ENCODE results near the gene PDE3A. TPM values are rescaled to one million over a fixed set of nuclear protein-coding genes. Genes with fewer than 3 reads are reported as not detected.
A peak's percentile ranks its signal among the peaks of the same experiment; 100 is the strongest.

Gene PDE3A
- total RNA-seq, 4 donors from 2014 or later, result 51.3 to 150 (median 114) TPM

- intact Hi-C loops (cut with DNase I; ENCODE audit: low total_unique reads) (no loop called here), in situ Hi-C loops (cut with MboI; ENCODE audit: low pct_ligation_motif_present in 1 of 4, low pct_unique_long_range_greater_than_20kb in 1 of 4, low sequenced_read_pairs in 3 of 4) (no loop called here)
Measured at GRCh38 chr12:20443255-20443654, 74.9 kb downstream of the PDE3A start.

GRCh38 chr12:20443792-20444191 is 75.5 kb downstream of the PDE3A start:
- Histone ChIP-seq H3K9me3 (no peaks in the 10 kb centered on the region), H3K27me3 (no peaks in the 10 kb centered on the region), H3K4me1 (peaks cover 0 to 33% (median 20%) of the 10 kb centered on the region in 4 donors), H3K4me3 (no peak overlapping the region), H3K36me3 (no peaks in the 10 kb centered on the region), H3K27ac (peak overlapping the region in 2 of 4 donors; percentile 16 to 36)
- in situ Hi-C loops (cut with MboI; ENCODE audit: low pct_ligation_motif_present in 1 of 4, low pct_unique_long_range_greater_than_20kb in 1 of 4, low sequenced_read_pairs in 3 of 4) (no loop called here), intact Hi-C loops (cut with DNase I; ENCODE audit: low total_unique reads) (no loop called here)
- DNase-seq, result no peak
- TF ChIP-seq POLR2AphosphoS5 (IDR thresholded peaks at IDR 0.05), result no peak
- no peak for TF ChIP-seq POLR2A (IDR thresholded peaks at IDR 0.05)
- no peak for TF ChIP-seq EP300 (IDR thresholded peaks at IDR 0.05; ENCODE audit: low read depth)
- no peak for TF ChIP-seq CTCF (IDR thresholded peaks at IDR 0.05)
- WGBS, 2 donors (ENCODE audit: low coverage in 1 of 2), result 19 to 49% methylated on average over 2 of the region's 2 CpGs

More at GRCh38 chr12:20443255-20443654, 74.9 kb downstream of the PDE3A start:
- peak overlapping the region in 1 of 4 donors; percentile 36 for H3K27ac ChIP-seq
- WGBS, 2 donors (ENCODE audit: low coverage in 1 of 2), result 66 to 70% methylated on average over 3 of the region's 3 CpGs
- no peaks in the 10 kb centered on the region for H3K27me3 ChIP-seq
- no peak for DNase-seq
- H3K4me1 ChIP-seq, result peaks cover 0 to 33% (median 21%) of the 10 kb centered on the region in 4 donors
- no peaks in the 10 kb centered on the region for H3K36me3 ChIP-seq
- TF ChIP-seq EP300 (IDR thresholded peaks at IDR 0.05; ENCODE audit: low read depth) (no peak), POLR2A (IDR thresholded peaks at IDR 0.05) (no peak), POLR2AphosphoS5 (IDR thresholded peaks at IDR 0.05) (no peak), CTCF (IDR thresholded peaks at IDR 0.05) (no peak)
- no peaks in the 10 kb centered on the region for H3K9me3 ChIP-seq
- no peak overlapping the region for H3K4me3 ChIP-seq

- no peaks in the 10 kb centered on the region for H3K9me3 ChIP-seq
- H3K36me3 ChIP-seq, result no peaks in the 10 kb centered on the region
- peak overlapping the region in 3 of 4 donors; percentile 16 to 36 (median 28) for H3K27ac ChIP-seq
- H3K4me3 ChIP-seq, result no peak overlapping the region
- H3K27me3 ChIP-seq, result no peaks in the 10 kb centered on the region
- TF ChIP-seq EP300 (IDR thresholded peaks at IDR 0.05; ENCODE audit: low read depth) (no peak), POLR2AphosphoS5 (IDR thresholded peaks at IDR 0.05) (no peak), POLR2A (IDR thresholded peaks at IDR 0.05) (no peak), CTCF (IDR thresholded peaks at IDR 0.05) (no peak)
- peaks cover 3 to 28% (median 16%) of the 10 kb centered on the region in 4 donors for H3K4me1 ChIP-seq
- no peak for DNase-seq
- 63 to 76% methylated on average over 6 of the region's 6 CpGs for WGBS, 2 donors (ENCODE audit: low coverage in 1 of 2)
- intact Hi-C loops (cut with DNase I; ENCODE audit: low total_unique reads) (no loop called here), in situ Hi-C loops (cut with MboI; ENCODE audit: low pct_ligation_motif_present in 1 of 4, low pct_unique_long_range_greater_than_20kb in 1 of 4, low sequenced_read_pairs in 3 of 4) (no loop called here)
Measured at GRCh38 chr12:20444595-20445170, 76.3 kb downstream of the PDE3A start.

- Histone ChIP-seq H3K4me1 (peaks cover 3 to 22% (median 12%) of the 10 kb centered on the region in 4 donors), H3K9me3 (no peaks in the 10 kb centered on the region), H3K27ac (peak overlapping the region in 2 of 4 donors; percentile 12 to 28), H3K27me3 (no peaks in the 10 kb centered on the region), H3K36me3 (no peaks in the 10 kb centered on the region), H3K4me3 (no peak overlapping the region)
- intact Hi-C loops (cut with DNase I; ENCODE audit: low total_unique reads), result no loop called here
- TF ChIP-seq CTCF (IDR thresholded peaks at IDR 0.05) (no peak), POLR2AphosphoS5 (IDR thresholded peaks at IDR 0.05) (peak in 2 of 3 donors; percentile 7 to 11)
- in situ Hi-C loops (cut with MboI; ENCODE audit: low pct_ligation_motif_present in 1 of 4, low pct_unique_long_range_greater_than_20kb in 1 of 4, low sequenced_read_pairs in 3 of 4), result no loop called here
- WGBS, 2 donors (ENCODE audit: low coverage in 1 of 2), result 69 to 73% methylated on average over 4 of the region's 4 CpGs
- DNase-seq, result no peak
Measured at GRCh38 chr12:20445687-20446086, 77.3 kb downstream of the PDE3A start.

Data from transverse colon (tissue), 4 donors.